GM13976 (cell line): ENCODE measurements around the gene LRRC49.

Experiments
- DNase-seq: peaks from one replicate; pipeline ENCODE4 v3.0.0; 2012; ENCODE audit warnings: low spot score
- CTCF ChIP-seq: IDR thresholded peaks from 2 replicates; pipeline ENCODE4 v1.5.1; 2012; ENCODE audit warnings: borderline replicate concordance, mild to moderate bottlenecking; ENCODE audit not compliant: insufficient read depth; ENCODE audit errors: extremely low read depth, missing control alignments, control extremely low read depth
- in situ Hi-C: fragments of 300-500 bp; cut with MboI; formaldehyde crosslinking; loops from one replicate; pipeline ENCODE4 v1.12.0; 2022; ENCODE audit warnings: low sequenced_read_pairs, mixed read lengths, inconsistent platforms; ENCODE audit not compliant: unreplicated experiment

Gene LRRC49

GRCh38 chr15:70859322-70859908, 33.2 kb upstream of the LRRC49 start:
- DNase-seq, result no peak
- no peak for TF ChIP-seq CTCF
- in situ Hi-C loops, result no loop called here

GRCh38 chr15:70859998-70860397, 32.6 kb upstream of the LRRC49 start:
- in situ Hi-C loops, result no loop called here
- TF ChIP-seq CTCF, result no peak
- no peak for DNase-seq

- no peak for TF ChIP-seq CTCF
- no peak for DNase-seq
- in situ Hi-C loops, result no loop called here
Observed at GRCh38 chr15:70863450-70864218, 29.0 kb upstream of the LRRC49 start.

- DNase-seq, result no peak
- in situ Hi-C loops, result no loop called here
- TF ChIP-seq CTCF, result no peak
Observed at GRCh38 chr15:70866982-70867641, 25.5 kb upstream of the LRRC49 start.

GRCh38 chr15:70867911-70868467, 24.6 kb upstream of the LRRC49 start:
- in situ Hi-C loops, result no loop called here
- no peak for TF ChIP-seq CTCF
- DNase-seq, result no peak

GRCh38 chr15:70869346-70869745, 23.3 kb upstream of the LRRC49 start:
- no peak for DNase-seq
- no peak for TF ChIP-seq CTCF
- in situ Hi-C loops, result no loop called here
